HG03064 (cell line): Measurements from ENCODE around the gene PRKACA.

Source experiments
- ATAC-seq: cut with Tn5 transposase; IDR thresholded peaks from one replicate; pipeline ENCODE4 v1.9.1; 2021; ENCODE audit warnings: low read depth; ENCODE audit not compliant: unreplicated experiment

The PRKACA gene

DNA sequence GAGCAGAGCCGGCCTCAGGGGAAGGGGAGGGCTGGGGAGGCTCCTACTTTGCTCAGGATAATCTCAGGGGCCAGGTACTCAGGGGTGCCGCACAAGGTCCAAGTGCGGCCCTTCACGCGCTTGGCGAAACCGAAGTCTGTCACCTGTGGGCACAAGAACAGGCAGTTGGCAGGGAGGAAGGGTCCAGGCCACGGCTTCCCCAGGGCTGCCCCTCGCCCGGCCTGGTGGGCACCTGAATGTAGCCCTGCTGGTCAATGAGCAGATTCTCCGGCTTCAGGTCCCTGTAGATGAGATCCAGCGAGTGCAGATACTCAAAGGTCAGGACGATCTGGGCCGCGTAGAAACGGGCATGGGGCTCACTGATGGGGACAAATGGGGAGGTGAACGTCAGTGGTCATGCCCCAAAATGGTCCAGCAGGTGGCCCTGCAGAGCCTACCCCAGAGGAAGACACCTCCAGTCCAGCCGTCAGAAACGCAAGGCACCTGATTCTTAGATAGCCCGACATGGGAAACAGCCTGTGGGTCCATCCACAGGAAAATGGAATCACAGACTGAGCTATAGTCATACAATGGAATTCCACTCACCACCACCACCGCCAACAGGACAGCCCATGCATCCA, 19.9 kb downstream of the PRKACA start:
- no peak for ATAC-seq

DNA sequence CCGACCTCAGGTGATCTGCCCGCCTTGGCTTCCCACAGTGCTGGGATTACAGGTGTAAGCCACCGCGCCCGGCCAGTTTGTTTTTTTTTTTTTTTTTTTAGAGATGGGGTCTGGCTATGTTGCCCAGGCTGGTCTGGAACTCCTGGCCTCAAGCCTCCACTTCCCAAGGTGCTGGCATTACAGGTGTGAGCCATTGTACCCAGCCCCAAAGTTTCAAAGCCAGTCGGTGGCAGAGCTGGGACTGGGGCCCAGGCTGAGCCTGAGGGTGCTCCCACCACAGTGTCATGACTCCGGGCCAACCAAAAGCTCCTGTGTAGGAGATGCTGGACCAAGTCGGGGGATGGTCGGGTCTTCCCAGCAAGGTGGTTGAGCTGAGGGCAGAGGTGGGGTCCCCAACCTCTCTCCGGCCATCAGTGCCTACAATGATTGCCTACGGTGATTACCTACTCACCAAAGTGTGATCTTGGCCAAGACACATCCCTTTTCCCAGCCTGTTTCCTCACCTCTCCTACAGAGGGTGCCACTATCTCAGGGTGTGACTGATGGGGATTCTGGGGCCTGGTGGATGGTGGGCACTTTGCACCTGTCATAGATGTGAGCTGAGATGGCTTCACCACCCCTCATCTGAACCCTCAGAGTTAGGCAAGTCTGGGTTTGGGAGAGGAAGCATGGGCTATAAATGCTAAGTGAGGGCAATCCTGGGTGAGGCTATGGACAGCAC, 21.1 kb downstream of the PRKACA start:
- no peak for ATAC-seq

DNA sequence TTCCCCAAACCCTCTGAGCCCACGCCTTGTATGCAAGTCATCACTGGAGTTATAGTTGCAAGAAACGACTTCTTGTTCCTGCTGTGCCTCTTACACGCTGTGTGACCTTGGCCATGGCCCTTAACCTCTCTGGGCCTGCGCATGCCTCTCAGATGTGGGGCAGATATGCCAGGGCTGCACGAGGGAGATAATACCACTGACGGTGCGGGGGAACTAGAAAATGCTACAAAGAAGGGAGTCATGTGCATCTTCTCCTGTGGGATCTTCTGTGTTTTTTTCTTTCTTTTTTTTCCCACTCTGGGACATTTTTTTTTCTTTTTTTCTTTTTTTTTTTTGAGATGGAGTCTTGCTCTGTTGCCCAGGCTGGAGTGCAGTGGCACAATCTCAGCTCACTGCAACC, 22.7 kb downstream of the PRKACA start:
- ATAC-seq: no peak

DNA sequence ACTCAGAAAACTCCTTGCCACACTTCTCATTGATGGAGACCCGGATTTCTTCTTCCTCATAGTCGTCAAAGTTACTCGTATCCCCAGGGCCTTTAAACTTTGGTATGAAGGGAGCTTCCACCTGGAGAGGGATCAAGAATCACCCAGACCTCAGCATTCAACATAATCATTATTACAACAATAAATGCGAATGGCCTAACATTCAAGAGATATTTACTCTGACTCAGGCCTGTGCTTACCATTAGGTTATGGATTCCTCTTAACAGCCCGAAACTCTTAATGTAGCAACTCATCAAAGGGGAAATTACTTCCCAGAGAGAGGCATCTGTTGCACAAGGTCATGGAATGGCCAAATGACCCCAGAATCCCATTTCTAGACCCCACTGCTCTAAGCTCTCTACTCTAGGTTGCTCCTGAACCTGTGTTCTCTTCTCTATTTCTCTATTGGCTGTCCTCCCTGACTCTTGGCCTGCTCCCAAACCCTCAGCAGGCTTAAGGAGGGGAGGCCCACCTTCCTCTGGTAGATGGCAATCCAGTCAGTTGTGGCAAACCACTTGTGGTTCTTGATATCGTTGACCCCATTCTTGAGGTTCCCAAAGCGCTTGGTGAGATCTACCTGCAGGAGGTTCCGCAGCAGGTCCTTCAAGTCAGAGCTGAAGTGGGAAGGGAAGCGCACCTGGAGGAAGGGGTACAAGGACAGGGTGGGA, 24.3 kb downstream of the PRKACA start:
- no peak for ATAC-seq

DNA sequence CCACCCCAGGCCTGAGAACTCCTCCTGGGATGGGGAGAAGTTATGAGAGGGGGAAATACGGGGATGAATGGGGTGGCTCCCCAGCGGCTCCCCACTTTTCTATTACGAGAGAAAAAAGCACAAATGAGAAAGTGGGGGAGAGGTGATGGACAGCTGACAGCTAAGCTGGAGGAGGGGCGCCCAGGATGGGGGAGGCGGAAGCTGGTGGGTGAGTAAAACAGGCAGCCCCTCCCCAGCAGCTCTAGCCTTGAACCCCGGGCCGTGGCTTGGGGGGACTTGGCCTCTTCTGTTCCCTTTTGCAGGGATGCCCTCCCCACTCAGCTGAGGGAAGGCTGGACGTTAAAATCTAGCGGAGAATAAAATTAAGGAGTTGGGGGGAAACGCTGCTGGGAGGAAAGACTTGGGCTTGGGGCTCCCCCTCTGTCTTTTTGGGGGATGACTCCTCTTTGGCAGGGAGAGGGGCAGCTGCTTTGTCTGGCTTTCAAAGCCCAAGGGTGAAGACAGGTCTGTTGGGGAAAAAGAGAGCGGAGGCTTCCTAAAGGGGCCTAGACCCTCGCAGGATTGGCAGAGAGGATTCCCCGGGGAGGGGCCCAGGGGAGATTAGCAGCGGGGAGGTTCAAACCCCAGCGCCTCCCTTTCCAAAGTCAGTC, 25.6 kb downstream of the PRKACA start:
- ATAC-seq: peak; percentile 5

DNA sequence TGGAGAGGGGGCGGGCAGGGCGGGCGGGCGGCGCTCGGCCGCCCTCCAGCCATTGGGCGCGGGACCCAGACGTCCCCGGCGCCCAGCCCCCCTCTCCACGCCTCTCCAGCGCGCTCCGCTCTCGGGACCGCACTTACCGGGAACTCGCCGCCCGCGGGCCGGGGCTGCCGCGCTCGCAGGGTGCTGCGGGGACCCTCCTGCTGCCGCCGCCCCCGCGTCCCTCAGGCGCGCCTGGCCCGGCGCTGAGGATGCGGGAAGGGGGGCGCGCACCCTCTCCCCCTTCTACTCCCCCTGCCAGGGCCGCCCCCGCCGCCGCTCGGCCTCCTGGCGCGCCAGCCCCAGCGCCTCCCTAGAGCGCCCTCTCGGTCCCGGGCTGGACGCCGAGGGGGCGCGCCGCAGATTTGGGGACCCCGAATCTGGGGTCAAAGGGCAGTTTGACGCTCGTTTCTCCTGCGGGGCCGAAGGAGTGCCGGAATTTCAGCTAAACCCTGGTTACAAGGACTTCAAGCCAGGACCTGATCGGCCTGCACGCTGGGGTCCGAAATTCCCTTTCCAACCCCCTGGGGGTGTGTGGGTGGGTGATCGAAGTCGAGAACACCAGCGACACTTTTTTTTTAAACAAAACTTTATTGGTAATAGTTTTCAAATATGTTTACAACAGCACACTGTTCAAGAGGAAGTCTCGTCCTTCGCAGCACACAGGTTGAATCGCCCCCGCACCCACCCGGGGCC, 26.3 kb downstream of the PRKACA start:
- ATAC-seq: peak; percentile 54

DNA sequence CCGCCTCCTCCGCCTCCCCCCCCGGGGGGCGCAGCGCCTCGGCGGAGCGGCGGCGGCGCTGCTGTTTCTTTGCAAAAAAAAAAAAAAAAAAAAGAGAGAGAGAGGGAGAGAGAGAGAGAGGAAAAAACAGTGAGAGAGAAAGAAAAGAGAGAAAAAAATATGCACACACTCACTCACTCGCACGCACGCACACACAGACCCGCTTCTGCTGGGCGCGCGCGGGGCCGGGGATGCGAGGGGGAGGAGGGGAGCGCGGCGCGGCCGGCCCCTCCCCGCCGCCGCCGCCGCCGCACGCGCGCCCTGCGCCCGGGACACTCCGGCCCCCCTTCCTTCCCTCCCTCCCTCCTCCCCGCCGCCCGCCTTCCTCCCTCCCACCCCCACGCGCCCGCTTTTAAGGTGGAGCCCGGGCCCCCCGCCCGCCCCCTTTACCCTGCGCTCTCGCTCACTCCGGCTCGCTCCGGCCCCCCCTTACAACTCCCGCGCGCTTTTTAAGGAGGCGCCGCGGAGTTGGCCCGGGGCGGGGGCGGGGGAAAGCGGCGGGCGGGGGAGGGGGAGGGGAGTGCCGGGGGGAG, 27.0 kb downstream of the PRKACA start, which contains the start of gene SAMD1:
Gene SAMD1, minus strand, starts transcription at position 243 of the 572 bp plus-strand sequence.
- peak; percentile 25 for ATAC-seq

DNA sequence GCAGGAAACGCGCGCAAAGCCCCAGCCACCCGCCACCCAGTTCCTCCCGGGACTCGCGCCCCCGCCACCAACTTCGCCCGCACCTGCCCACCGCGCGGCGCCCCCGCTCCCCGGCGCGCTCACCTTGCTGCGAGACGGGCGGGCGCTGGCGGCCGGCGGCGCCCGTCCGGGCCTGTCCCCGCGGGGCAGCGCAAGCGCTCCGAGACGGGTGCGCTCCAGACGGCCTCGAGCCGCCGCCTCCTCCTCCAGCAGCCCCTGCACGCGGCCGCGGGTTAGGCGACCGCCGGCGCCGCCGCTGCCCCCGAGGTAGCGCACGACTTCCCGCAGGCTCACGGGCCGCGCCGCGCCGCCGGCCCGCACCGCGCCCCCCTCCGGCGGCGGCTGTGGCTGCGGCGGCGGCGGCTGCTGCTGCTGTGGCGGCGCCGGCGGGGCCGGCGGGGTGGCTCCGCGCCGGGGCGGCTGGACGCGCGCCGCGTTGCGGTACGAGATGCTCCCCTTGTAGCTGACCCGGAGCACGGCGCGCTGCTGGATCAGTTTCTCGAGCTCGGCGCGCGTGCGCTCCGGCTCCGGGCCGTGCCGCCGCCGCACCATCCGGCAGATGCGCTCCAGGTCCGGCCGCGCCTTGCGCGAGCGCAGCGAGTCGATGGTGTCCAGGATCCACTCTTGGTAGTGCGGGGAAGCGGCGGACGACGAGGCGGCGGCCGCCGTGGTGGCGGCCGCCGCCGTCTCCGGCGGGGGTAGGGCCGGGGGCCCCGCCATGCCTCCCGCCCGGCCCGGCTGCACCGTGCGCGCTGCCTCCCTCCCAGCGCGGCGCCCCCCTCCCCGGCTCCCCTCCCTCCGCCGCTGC, 27.7 kb downstream of the PRKACA start:
- ATAC-seq: no peak

DNA sequence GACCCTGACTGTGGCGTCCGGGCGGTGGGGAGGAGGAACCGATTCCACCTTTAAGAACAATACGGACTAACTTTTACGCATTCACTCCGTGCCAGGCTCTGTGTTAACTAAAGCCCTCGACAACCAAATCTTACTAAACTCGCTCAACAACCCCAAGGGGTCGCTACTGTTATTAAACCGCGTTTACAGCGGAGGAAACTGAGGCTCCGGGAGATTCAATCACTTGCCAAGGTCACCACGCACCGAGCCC, 28.2 kb downstream of the PRKACA start:
- ATAC-seq: no peak

DNA sequence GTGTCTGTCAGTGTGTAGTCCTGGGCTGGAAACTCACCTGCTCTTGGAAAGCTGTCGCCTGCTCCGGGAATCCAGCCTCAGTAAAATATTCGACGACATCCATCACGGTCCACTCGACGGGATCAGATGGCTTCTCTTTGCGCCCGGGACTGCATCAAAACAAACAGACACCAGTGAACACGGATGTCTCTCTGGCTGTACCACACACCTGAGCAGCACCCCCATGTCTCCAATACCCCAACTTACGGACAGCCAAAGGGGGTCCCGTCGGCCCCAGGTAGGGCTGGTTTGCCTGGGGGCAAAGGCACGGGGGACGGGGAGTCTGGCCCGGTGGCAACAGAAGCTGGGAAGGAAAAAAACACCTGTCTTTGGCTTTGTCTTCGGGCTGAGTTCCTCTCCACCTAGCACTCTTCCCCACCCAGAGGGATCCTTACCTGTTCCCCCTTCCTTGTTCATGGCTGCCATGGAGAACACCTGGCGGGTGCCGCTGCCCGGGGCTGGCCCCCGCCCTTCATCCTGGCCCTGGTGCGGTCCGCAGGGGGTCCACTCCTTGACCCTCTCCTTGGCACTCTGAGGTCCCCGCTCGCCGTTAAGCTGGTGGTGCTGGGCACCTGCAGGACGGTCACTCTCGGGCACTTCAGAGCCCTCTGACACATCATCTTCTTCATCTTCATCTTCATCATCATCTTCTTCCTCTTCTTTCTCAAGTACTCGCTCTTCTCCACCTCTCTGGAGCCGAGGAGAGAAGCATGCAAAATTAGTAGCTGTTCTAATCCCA, 28.7 kb downstream of the PRKACA start:
- no peak for ATAC-seq

DNA sequence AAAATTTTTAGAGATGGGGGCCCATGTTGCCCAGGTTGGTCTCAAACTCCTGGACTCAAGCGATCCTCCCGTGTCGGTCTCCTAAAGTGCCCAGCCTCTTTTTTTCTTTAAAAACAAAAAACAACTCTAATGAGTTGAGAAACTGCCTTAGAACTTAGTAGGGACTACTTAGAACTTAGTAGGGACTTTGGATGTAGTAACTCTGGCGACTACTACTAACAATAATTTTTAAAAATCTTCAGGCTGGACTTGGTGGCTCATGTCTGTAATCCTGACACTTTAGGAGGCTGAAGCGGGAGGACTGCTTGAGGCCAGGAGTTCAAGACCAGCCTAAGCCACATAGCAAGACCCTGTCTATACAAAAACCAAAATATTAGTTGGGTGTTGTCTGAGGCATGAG, 31.5 kb downstream of the PRKACA start:
- ATAC-seq: no peak

DNA sequence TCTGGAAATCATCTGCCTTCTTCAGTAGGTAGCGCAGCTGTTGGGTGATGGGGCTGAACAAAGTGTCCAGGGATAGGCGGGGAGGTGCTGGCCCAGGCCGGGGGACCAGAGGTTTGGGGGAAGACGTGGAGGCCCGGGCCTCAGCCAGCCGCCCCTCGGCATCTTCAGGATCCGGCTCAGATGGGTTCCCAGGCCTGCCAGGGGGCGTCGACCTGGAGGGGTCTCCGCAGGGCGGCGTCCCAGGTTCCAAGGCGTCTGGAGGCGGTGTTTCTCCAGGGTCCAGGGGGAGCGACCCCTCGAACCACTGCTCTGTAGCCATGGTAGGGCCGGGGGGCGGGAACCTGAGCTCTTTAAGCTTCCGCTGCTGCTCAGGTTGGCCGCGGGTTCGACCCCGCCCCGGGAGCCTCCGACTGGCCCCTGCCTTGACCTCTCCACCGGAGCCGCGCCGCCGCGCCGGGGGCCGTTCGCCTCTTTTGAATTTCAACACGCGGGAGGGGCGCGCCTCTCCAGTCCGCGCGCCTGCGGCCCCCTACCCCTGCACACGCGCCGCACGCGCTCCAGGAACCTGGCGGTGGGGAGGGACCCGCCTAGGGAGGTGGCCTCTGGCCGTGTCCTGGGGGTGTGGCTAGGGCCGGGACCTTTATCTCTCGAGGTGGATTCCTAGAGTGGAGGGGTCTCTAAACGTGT, 32.1 kb downstream of the PRKACA start, which contains the start of gene C19orf67:
Gene C19orf67, minus strand, starts transcription at position 475 of the 687 bp plus-strand sequence. Its CDS starts 156 bp downstream, at position 319.
- no peak for ATAC-seq

DNA sequence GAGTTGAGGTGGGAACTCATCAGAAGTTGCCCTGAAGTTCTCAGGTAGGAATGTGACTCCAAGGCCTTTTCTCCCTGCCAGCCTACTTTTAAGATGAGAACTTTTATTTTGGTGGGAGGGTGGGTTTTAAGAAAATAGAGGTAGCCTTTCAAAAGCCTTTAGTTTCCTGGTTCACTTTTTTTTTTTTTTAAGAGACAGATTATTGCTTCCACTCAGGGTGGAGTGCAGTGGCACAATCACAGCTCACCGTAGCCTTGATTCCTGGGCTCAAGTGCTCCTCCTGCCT, 34.9 kb downstream of the PRKACA start:
- ATAC-seq: no peak

DNA sequence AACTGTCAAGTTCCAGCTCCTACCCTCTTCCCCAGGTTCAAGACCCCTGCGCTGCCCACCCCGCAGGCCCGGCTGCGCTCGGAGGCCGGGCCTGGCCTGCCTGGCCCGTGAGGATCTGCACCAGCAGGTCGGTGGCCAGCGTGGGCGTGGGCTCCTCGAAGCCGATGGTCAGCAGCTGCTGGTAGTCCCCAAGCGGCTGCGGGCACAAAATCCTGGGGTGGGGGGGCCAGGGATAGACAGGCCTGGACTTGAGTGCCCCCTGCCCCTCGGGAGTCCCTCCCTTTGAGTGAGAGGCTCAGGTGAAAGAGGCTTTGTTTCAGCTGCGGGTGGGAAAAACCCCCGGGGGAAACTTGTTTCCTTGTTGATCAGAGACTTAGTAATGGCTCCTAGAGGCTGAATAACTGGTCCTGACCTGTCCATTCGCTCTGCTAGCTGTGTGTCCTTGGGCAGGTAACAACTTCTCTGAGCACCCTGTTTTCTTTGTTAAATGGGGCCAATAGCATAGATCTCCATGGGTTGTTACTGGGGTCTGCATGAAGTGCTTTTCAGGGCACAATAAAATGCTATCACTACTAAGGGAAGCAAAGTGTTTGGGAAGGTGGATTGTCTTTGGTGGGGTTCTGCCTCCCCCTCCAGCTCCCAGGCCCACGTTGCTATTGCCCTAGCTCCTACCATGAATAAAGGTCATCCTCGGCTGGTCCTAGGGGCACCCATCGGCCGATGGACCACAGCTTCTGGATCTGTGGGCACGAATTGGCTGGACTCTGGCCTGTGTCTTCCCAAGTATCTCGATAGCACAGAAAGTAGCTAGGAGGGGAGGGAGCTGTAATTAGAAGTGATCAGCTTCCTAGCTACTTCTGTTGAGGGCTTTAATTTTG, 35.5 kb downstream of the PRKACA start:
- peak; percentile 19 for ATAC-seq

DNA sequence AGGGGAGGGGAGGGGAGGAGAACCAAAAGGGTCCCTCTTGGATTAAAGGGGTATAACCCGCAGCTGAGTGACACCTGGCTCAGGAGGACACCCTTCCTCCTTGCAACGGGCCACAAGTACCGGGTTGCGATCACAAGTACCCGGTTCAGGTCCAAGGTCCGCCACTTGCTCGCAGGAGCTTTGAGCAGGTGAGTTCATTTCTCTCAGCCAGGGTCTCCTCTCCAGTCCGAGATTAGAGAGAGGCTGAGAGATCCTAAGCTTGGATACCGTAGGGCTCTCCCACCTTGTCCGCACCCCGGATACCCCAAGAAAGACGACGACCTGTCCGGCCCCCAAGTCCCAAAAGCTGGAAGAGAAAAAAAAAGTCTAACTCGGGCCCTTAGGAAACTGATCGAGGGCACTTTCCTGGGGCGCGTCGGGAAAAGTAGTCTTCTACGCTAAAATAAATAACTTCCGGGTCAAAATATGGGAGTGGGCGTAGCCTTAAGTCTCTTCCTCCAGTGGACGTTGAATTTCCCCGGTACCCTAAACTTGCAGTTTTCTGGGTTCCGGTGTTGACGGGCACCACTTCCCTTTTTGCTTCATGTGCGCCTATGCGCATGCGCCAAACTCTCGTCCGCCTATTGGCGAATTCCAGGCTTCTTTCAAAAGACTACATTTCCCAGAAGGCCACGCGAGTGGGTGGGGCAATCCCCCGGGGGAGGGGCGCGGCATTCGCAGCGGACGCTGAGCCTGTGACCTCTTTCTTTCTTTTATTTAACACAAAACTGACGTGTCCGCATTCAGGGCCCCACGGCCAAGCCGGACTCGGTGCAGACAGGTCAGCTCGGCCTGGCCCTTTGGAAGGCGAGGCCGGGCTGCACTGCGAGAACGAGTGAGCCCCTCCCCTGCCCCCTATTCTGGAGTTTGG, 36.4 kb downstream of the PRKACA start:
- ATAC-seq: peak; percentile 73

DNA sequence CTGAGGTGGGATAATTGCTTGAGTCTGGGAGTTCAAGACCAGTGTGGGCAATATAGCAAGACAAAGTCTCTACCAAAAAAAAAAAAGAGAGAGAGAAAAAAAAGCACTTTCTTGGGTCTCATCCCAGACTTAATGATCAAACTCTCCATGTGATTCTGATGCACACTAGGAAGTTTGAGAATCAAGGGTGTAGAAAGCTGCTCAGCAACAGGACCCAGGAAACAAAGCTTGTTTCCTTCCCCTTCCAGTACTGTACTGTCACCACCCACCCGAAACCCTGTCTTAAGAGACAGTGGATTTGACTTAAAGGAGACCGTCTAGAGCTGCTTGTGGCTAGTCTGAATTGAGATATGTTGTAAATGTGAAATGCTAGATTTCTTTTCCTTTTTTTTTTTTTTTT, 39.2 kb downstream of the PRKACA start:
- no peak for ATAC-seq
